DMS153 treated with DMSO at 0.1 percent for 48 hours (cell line): ENCODE data around the gene RETREG1.

Experiments
- DNase-seq: peaks from one replicate; lab custom pipeline; 2025; ENCODE audit not compliant: unreplicated experiment; lab: John Stamatoyannopoulos, UW

The RETREG1 gene

GRCh38 chr5:16534280-16534679, 82.5 kb downstream of the RETREG1 start:
- no peak for DNase-seq

GRCh38 chr5:16531063-16531648, 85.6 kb downstream of the RETREG1 start:
- no peak for DNase-seq

GRCh38 chr5:16529306-16529705, 87.5 kb downstream of the RETREG1 start:
- no peak for DNase-seq

DNA sequence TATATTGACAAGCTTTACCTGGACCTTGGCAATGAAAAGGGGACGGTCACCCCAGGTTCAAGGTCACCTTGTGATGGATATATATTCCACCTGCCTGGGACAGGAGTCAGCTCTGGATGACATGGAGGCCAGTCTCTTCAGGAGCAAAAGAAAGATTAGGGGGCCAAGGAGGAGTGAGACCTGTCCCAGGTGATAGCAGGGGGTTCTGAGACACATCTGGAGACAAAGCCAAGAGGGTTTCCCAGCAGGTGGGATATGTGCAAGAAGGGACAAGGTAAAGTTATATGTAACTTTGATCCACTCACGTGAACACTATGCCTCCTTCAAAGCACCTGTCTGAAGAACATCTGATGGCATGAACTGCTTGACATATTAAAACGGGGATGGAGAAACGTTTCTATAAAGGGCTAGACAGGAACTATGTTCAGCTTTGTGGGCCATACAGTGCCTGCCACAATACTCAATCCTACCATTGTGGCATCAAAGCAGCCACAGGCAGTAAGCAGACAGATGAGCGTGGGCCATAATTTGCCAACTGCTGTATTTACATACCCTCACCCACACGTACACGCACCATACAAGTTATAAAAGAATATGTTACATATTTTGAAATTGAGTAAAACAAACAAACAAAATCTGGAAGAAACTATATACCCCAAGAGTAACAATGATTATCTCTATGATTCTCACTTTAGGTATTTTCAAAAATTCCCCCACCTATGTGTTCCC, 88.3 kb downstream of the RETREG1 start:
- DNase-seq: no peak

GRCh38 chr5:16525651-16526050, 91.1 kb downstream of the RETREG1 start:
- no peak for DNase-seq

DNA sequence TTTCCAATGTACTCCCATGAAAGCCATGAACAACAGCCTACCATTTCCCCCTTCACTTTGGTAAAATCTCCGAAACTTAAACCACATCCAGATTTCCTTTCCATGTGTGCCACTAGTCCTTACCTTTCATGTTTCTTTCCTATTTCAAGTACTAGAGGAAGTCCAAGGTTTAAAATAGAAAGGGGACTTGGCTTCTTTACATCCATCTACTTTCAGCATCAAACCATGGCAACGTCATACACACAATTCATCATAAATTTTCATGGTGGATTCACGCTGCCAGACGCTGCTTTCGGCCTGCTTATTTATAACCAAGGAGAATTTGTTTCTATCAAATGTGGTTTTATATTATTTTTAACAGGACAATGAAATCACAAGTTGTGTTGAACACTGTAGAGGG, 92.5 kb downstream of the RETREG1 start:
- DNase-seq: no peak

DNA sequence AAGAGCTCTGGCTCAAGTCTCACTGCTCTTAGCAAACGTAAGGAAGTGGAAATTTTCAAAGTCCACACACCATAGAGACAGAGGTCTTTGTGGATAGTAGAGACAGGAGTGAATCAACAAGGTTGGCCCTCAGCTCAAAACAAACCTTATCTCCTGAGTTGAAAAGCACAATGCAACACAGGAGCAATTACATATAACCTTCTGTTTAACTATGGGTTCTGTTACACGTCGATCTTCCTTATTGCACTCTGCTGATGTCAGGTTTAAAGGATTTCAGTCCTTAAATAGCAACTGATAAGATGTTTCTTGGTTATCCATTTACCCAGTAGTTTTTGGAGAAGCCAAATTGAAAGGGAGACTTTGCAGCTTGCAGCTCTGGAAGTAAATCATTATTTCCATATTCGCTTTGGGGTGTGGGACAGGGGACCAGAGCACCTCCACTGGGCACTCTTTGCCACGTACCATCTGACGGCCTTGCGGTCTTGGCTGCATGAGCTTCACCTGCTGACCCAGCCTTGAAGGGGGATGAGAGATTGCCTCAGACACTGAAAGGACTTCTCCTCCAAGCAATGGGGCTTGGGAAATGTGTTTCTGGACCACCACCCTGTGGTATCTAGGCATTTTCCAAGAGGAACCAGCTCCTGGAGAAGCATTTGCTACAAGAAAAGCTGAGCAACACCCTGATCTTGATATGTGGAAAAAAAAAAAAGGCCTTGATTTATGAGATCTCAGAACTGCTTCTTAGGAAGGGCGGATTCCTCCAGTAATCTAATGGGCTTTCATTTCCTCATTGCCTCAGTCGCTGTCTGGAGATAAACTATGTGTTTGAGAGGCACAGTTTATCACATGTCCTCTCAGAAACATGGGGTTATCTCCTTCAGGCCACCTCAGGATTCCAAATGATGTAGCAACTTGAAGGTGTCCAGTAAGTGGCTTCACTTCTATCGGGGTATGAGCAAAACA, 95.0 kb downstream of the RETREG1 start:
- peak; percentile 47 for DNase-seq

GRCh38 chr5:16520841-16521240, 96.0 kb downstream of the RETREG1 start:
- no peak for DNase-seq

DNA sequence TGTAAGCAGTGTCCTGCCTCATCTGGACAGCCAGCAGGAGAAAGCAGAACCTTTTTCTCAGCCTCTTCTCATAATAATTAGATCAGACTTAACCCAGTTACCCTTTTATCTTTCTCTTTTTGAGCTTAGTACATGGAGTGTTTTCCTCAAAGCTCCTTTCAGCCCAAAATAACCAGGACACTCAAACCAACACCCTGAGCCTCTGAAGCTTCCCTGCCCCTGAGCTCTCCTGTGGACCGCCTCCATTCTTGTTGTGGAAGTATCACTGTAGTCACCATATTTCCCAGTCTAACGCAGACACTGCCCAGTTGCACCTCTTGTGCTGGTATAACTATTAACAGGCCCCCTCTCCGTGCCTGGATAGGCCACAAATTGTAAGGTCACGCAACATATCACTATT, 97.4 kb downstream of the RETREG1 start:
- no peak for DNase-seq

DNA sequence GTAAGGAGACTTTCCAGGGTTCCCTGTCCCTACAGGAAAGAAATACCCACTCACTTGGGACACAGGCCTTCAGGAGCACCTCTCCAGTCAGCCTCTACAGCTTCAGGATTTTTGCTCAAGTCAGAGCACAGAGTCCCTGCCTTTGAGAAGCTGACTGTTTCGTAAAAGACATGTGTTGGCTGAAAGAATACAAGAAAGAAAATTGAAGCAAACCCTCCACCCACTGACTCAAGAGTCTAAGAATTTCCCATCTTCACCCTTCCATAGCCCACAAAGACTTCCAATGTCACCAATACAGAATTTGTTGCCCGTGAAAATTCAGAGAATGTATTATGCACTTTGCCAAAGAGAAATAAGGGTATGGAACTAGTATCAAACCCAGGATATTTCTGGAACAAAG, 98.2 kb downstream of the RETREG1 start:
- DNase-seq: no peak

DNA sequence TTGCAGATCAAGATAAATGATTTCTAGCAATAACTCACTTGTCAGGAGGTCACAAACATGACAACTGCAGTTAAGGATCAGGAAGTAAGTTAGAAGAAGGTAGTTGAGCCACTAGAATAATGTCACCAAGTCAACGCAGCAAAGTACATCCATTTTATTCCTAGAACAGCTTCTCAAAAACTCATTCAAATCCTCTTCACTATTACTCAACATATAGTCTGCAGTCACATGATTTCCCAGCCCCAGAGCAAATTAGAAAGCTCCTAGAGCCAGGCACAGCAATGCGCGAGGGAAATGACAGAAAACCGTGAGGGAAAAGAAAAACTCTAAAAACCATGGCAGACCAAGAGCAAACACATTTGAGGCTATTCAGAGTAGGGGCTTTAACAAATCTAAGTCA, 101.3 kb downstream of the RETREG1 start:
- no peak for DNase-seq

DNA sequence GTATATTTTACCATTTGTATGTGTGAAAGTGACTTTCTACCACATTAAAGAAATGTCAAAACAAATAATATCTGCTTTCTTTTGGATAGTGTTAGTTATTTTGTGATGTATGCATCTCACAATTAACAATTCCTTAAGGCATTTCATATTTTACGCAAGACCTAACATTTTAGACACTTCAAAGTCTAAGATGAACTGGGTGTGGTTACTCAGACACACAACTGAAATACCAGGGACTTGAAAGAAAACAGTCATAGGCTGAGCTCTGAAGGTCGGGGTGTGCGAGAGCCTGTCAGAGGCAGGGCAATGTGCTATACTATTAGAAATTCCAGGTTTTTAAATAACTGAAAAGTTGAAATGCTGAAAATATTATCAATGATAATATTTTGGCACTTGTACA, 106.7 kb downstream of the RETREG1 start:
- no peak for DNase-seq

DNA sequence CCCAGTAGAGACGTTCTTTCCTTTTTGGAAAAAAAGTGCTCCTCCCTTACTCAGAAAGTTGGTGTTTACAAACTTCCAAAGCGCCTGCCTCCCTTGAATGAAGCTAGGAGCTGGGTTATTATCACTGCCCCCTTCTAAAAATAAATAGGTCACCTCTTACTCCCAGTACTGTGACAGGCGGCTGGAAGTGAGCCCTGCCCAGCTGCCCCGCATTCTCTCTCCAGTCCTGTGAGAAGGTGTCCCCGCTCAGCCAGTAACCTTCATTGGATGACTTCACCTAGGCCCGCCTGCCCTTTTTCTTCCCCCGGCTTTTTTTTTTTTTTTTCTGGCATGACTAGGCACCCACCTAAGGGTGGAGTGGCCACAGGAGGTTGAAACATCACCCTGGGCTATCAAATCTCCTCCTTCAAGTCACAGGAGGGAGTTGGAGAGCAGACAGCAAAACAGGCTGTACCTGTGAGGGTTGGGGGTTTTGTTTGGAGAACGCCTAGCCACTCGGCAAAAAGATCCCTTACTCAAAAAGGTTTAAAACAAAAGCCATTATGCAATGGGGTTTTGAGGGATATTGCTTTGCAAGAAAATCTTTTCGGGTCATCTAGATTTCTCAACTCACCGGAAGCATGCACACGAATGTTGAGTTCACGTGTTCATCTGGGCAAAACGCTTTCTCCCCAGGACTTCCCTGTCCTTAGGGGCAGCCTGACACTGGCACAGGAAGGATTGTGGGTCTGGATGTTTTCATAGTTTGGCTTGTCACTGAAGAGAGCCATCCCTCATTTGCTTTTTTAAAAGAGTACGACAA, 107.9 kb downstream of the RETREG1 start:
- peak; percentile 45 for DNase-seq

GRCh38 chr5:16507716-16508115, 109.1 kb downstream of the RETREG1 start:
- DNase-seq: no peak

- DNase-seq: no peak
Observed at GRCh38 chr5:16505904-16506303, 110.9 kb downstream of the RETREG1 start.

DNA sequence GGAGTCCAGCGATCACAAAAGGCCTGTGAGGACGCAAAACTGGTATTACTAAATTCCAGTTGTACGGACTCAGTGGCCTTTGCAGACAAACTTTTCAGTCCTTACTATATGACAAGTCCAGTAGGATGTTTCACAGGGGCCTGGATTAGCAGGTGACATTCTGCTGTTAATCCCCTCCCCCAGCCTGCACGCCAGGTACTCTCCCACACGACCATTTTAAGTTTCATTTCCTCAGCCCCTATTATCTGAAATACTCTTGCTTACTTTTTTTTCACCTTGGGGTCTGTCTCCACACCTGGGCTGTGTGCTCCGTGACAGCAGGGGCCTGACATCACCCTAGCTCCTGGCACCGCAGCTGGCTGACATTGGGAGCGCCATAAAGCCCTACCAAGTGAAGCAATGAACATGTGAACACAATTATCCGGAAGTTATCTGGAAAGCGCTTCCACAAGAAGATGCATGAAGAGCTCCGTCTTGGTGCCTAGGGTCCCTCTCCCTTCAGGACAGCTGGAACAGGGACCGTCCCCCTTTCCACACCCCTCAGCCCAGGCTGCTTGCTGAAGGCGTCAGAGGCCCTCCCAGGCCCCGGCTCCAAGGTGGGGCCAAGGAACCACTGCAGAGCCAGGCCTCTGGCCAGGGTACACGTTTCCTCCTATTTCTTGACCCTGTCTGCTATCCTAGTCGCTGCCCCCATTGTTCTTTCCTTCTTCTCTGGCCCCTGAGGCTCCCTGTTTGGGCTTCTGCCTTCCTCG, 111.5 kb downstream of the RETREG1 start:
- no peak for DNase-seq

- DNase-seq: no peak
Observed at GRCh38 chr5:16504571-16504970, 112.2 kb downstream of the RETREG1 start.

DNA sequence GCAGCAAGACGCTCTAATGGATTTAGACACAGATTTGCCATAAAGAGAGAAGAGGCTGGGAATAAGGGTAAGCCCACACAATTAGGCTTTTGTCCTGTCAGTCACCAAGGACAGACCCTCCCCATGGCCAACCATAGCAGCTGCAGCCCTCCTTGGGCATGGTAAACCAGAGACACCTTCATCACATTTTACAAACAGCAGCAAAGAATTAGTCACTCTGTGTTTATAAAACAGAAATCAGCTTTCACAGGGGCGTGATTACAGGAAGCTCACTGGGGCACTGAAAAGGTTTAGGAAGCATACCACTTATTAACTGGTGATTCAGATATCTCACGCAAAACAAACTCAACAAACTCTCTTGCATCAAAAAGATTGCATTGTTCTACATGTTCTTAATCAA, 113.9 kb downstream of the RETREG1 start:
- no peak for DNase-seq

GRCh38 chr5:16500024-16500423, 116.8 kb downstream of the RETREG1 start:
- DNase-seq: no peak

DNA sequence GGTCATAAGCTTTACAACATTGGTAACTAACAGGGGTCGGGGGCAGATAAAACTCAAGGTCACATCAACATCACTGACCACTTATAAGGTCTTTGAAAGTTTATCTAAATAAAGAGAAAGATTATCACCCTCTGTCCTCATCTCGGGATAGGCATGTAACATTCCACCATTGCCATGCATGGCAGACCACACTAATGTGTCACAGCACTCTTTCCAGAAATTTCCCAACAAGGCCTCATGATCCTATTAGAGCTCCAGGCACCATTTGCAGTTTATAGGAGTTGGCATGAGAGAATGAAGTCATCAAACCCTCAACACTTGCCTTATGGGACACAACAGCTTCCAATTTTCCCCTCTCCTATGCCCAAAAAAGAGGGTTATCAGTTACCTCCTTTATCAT, 119.3 kb downstream of the RETREG1 start:
- no peak for DNase-seq
